Activated CD4-positive, alpha-beta memory T cell treated with anti-CD3 and anti-CD28 coated beads, Interleukin-2, amount 10 ng/mL, durations not matched to agents 7 days and 5 days (primary cell): ENCODE data around the gene PSMB4. TPM values are rescaled to one million over a fixed set of nuclear protein-coding genes. Genes with fewer than 3 reads are reported as not detected.
"Not testable (repeated sequence)": the region's sequence is repeated elsewhere in the genome, so short reads cannot be mapped to it uniquely, and the experiment has no call there.

ENCODE experiments used
- CTCF ChIA-PET: fragments of 350-600 bp; sonication (Branson Sonifier 250); formaldehyde crosslinking; loops from one replicate; lab custom pipeline; 2021; ENCODE audit warnings: antibody characterized with exemption, inconsistent platforms; lab: Charles Lee
- POLR2A ChIA-PET: fragments of 350-600 bp; sonication (Branson Sonifier 250); formaldehyde crosslinking; loops from one replicate; lab custom pipeline; 2021; ENCODE audit warnings: antibody characterized with exemption; lab: Charles Lee
- DNase-seq: peaks from one replicate; pipeline ENCODE4 v3.0.0-alpha.2; 2020
- H3K27ac Mint-ChIP-seq: one replicate; pipeline ENCODE4 v1.8.0; 2021; ENCODE audit warnings: mild to moderate bottlenecking, mixed read lengths
- H3K27me3 Mint-ChIP-seq: one replicate; pipeline ENCODE4 v1.8.0; 2021; ENCODE audit warnings: mixed read lengths
- H3K36me3 Mint-ChIP-seq: one replicate; pipeline ENCODE4 v1.8.0; 2021; ENCODE audit warnings: low read depth, mixed read lengths
- H3K4me1 Mint-ChIP-seq: one replicate; pipeline ENCODE4 v1.8.0; 2021; ENCODE audit warnings: mixed read lengths
- H3K4me3 Mint-ChIP-seq: one replicate; pipeline ENCODE4 v1.8.0; 2021; ENCODE audit warnings: mild to moderate bottlenecking, mixed read lengths
- H3K9me3 Mint-ChIP-seq: one replicate; pipeline ENCODE4 v1.8.0; 2021; ENCODE audit warnings: mixed read lengths
- total RNA-seq, 2 experiments: library from RNA; stranded (reverse); gene quantifications; one replicate each; pipeline ENCODE4 v1.2.3, GENCODE V29; 2021

PSMB4 gene
- total RNA-seq, 2 experiments from 2014 or later: 280 to 282 TPM

DNA sequence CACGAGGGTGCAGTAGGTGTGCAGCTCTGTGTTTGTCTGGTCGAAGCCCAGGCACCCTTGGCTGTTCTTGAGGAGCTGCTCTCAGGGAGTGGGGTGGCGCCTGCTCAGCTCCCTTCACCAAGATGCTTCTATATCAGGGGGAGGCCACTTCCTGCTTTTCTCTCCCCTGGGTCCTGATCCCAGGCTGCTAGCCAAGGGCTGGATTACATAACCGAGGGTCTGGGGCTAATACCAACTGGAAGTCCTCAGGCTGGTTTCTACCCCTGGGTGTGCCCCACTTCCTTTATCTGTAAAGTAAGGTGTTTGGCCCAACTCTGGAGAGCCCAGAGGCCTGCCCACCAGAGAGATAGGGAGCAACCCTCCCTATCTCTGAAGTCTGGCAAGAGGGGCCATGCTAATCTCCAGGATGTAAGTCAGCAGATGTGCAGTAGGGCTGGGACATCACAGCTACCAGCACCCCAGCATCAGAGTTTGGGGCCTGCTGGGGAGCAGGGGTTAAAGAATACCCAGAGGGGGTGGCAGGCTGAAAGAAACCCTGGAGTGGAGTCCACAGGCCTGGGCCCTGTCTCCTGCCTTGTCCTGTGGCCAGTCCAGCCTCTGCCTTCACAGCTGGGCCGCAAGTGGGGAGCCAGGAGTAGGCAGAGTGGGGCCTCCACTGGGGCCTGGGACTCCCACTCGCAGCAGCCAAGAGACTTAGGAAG lies 29.0 kb upstream of the PSMB4 start:
- no peak for DNase-seq
- Mint-ChIP-seq H3K9me3 (no peaks in the 10 kb centered on the region), H3K27ac (no peak overlapping the region), H3K27me3 (no peaks in the 10 kb centered on the region), H3K36me3 (no peaks in the 10 kb centered on the region), H3K4me1 (no peaks in the 10 kb centered on the region), H3K4me3 (no peak overlapping the region)
- POLR2A ChIA-PET: no interaction called here
- CTCF ChIA-PET: no interaction called here

DNA sequence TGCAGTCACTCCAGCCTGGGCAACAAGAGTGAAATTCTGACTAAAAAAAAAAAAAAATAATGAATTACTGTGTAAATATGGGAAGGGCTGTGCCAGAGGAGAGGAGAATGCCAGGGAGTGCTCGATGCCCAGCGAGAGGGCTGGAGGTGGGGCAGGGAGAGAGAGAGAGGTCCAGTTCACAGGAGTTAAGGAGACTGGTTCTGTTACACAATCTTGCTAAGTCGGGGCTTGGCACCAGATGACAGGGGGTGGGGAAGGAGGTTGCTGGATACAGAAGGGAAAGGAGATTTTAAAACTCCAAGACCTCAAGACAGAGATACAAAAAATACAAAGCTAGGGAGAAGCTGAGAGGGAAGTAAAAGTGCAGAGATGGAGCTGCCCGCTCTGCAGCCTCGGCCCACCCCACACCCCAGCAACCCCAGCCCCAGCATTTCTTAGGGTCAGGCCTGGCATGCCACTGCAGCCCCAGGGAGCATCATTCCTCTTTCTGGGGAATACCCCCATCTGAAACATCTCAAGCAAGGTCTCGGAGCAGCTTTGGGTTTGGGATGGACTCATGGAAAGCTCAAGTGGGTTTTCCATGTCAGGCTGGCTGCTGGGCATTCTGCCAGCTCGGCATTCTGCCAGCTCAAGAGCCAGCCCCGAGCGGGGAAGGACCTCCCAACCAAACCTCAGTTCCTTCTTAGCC lies 27.9 kb upstream of the PSMB4 start:
- no peak for DNase-seq
- POLR2A ChIA-PET: interaction anchor here (1.0 kb wide), 1 partner anchor 28 kb away, joined by 3 read pairs; the partner anchor contains the start of gene PSMB4
- no peaks in the 10 kb centered on the region for H3K9me3 Mint-ChIP-seq
- H3K36me3 Mint-ChIP-seq: no peaks in the 10 kb centered on the region
- H3K4me3 Mint-ChIP-seq: no peak overlapping the region
- CTCF ChIA-PET: interaction anchor here (0.6 kb wide), 1 partner anchor 20 kb away, joined by 3 read pairs; no protein-coding TSS in a partner anchor
- H3K4me1 Mint-ChIP-seq: no peaks in the 10 kb centered on the region
- H3K27me3 Mint-ChIP-seq: no peaks in the 10 kb centered on the region
- no peak overlapping the region for H3K27ac Mint-ChIP-seq

DNA sequence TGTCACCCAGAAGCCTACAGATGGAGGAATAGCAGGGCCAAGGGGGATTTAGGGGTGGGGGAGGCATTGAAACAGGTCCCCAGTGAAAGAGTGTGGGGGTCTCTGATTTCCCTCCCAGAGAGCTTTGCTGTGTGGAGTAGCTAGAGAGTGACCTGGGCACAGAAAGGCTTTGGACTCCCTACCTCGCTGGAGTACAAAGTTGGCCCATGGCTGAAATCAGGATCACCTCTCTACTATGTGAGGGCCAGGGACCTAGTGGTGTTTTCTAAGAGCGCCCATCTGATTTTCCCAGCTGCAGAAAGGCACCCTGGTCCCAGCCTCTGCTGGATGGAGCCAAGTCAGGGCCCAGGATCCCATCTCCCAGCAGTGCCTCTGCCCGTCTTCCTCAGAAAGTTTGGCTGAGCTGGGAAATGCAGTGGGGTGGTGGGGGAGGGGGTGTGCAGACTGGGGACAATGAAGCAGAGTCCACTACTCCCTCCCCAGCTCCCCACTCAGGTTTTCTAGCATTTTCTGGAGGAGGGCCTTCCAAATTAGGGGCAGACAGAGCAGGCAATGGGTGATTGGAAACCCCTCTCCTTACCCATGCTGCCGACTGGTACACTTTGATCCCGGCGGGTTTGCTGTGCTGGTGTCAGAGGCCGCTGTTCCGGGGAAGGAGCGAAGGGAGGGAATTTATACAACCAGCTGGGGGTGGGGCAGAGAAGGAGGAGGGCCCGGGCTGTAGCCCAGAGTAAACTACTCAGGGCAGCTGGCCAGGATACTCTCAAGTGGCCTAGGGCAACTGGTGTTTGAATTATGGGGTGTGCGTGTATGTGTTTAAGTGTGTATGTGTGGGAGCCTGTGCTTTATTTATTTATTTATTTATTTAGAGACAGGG lies 27.1 kb upstream of the PSMB4 start, which contains the start of gene SELENBP1:
TSS of gene SELENBP1 (minus strand) at position 648 of the 877 bp plus-strand sequence. CDS start at position 584, 64 bp downstream.
- Mint-ChIP-seq H3K36me3 (no peaks in the 10 kb centered on the region), H3K9me3 (no peaks in the 10 kb centered on the region), H3K4me3 (no peak within 1 kb of the TSS), H3K27me3 (peaks cover 3% of the 10 kb centered on the region), H3K27ac (no peak within 1 kb of the TSS), H3K4me1 (no peaks in the 10 kb centered on the region)
- DNase-seq: no peak
- POLR2A ChIA-PET: interaction anchor here (1.0 kb wide), 1 partner anchor 27 kb away, joined by 3 read pairs; the partner anchor contains the start of gene PSMB4
- CTCF ChIA-PET: interaction anchor here (0.6 kb wide), 2 partner anchors 21 to 235 kb away, joined by 3 read pairs; no protein-coding TSS in a partner anchor

DNA sequence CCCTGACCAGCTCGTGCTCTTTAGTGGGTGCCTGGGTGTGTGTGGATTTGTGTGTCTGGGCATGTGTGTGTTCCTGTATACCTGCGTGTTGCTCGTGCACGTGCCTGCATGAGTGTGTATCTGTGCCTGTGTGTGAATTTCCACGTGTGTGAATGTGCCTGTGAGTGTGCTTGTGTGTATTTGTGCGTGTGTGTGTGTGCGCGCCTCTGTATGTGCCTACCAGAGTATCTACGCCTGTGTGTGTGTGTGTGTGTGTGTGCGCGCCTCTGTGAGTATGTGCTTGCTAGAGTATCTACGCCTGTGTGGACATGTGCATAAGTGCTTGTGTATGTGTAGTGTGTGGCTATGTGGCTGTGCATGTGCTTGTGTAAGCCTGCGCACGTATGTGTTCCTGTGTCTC lies 26.2 kb upstream of the PSMB4 start:
- Mint-ChIP-seq H3K27me3 (peaks cover 5% of the 10 kb centered on the region), H3K27ac (no peak overlapping the region), H3K36me3 (no peaks in the 10 kb centered on the region), H3K4me3 (no peak overlapping the region), H3K4me1 (no peaks in the 10 kb centered on the region), H3K9me3 (no peaks in the 10 kb centered on the region)
- CTCF ChIA-PET: interaction anchor here (0.6 kb wide), 1 partner anchor 236 kb away, joined by 3 read pairs; no protein-coding TSS in a partner anchor
- no peak for DNase-seq
- POLR2A ChIA-PET: no interaction called here

DNA sequence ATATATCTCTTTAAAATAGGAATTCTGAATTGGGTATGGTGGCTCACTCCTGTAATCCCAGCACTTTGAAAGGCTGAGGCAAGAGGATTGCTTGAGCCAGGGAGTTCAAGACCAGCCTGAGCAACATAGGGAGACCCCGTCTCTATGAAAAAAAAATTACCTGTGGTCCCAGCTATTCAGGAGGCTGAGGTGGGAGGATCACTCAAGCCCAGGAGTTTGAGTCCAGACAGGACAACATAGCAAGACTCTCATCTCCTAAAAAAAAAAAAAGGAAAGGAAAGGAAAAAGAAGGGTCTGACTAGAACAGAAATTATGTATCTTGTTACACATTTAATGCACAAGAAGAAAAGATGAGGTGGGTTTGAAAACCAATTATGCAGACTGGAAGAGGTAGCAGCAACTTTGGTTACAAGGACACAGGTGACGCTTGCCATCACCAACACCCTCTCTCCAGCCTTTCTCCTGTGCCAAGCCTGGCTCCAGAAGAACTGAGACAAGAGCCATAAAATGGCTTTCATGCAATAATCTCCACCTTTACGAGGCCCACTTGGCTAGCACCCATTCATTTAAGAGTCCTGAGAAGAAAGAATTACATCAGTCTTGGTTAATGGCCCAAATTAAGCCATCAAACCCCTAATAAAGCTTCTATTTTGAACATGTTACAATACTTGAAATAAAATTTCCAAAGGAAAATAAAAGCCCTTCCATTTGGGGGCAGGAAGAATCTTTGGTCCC lies 22.1 kb upstream of the PSMB4 start:
- Mint-ChIP-seq H3K36me3 (no peaks in the 10 kb centered on the region), H3K4me1 (no peaks in the 10 kb centered on the region), H3K27me3 (peaks cover 5% of the 10 kb centered on the region), H3K9me3 (no peaks in the 10 kb centered on the region), H3K4me3 (no peak overlapping the region), H3K27ac (no peak overlapping the region)
- no peak for DNase-seq
- POLR2A ChIA-PET: no interaction called here
- CTCF ChIA-PET: no interaction called here

DNA sequence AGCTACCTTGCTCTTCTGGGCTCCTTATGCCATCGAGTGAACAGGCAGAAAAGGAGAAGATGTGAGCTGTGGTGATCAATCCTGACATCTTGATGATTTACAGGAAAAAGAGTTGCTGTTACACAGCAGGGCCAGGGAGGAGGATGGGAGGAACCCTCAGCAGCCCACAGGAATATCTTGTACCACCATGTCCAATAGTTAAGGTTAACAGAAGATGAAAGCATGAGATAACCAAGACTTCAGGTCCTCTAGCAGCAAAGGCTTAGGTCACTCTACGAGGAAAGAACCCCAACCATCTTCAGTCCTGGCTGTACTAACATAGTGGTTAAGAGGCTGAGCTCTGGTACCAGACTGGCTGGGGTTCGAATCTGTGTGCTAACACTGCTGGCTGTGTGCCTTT lies 14.8 kb upstream of the PSMB4 start:
- Mint-ChIP-seq H3K4me3 (no peak overlapping the region), H3K36me3 (no peaks in the 10 kb centered on the region), H3K27ac (no peak overlapping the region), H3K9me3 (no peaks in the 10 kb centered on the region), H3K27me3 (no peaks in the 10 kb centered on the region), H3K4me1 (no peaks in the 10 kb centered on the region)
- no peak for DNase-seq
- CTCF ChIA-PET: interaction anchor here (0.9 to 1.6 kb wide), 3 partner anchors 11 to 18 kb away, joined by 3 to 5 read pairs (median 3); partner anchors contain the start of gene PSMB4
- POLR2A ChIA-PET: interaction anchor here (1.8 kb wide), 1 partner anchor 14 kb away, joined by 8 read pairs; the partner anchor contains the start of gene PSMB4

DNA sequence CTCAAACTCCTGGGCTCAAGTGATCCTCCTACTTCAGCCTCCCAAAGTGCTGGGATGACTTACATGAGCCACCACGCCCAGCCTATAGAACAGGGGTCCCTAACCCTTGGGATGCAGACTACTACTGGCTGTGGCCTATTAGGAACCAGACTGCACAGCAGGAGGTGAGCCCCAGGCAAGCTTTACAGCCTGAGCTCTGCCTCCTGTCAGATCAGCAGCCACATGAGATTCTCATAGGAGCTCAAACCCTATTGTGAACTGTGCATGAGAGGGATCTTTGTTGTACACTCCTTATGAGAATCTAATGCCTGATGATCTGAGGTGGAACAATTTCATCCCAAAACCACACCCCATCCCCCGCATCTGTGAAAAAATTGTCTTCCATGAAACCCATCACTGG lies 13.4 kb upstream of the PSMB4 start:
- CTCF ChIA-PET: no interaction called here

DNA sequence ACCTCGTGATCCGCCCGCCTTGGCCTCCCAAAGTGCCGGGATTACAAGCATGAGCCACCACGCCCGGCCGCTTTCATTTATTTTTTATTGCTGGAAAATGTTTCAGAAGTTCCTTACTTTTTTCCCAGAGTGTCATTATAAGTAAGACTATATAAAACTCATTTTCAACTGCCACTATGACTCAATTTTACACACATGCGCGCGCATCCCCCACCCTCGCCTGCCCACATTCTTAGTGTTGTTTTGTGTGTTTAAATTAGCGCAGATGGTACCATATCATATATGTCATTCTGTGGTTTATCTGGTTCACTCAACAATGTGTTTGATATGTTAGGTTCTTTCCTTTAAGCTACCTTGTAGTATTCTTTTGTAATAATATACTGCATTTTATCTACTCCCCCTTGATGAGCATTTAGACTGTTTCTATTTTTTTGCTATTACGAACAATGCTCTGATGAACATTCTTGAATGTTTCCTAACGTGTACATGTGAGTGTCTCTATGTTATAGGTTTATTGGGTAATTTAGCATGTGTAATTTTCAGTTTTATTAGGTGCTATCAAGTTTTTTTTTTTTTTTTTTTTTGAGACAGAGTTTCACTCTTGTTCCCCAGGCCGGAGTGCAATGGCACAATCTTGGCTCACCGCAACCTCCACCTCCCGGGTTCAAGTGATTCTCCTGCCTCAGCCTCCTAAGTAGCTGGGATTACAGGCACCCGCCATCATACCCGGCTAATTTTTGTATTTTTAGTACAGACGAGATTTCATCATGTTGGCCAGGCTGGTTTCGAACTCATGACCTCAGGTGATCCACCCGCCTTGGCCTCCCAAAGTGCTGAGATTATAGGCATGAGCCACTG lies 8.9 kb upstream of the PSMB4 start:
- H3K9me3 Mint-ChIP-seq, DNase-seq, H3K36me3 Mint-ChIP-seq, H3K27me3 Mint-ChIP-seq, H3K4me1 Mint-ChIP-seq, H3K27ac Mint-ChIP-seq, POLR2A ChIA-PET, H3K4me3 Mint-ChIP-seq: not testable (repeated sequence)
- CTCF ChIA-PET: interaction anchor here (0.7 kb wide), 1 partner anchor 104 kb away, joined by 3 read pairs; no protein-coding TSS in a partner anchor

More for the DNA sequence above, 13.4 kb upstream of the PSMB4 start:
- H3K4me3 Mint-ChIP-seq: no peak overlapping the region
- POLR2A ChIA-PET: no interaction called here
- no peaks in the 10 kb centered on the region for H3K9me3 Mint-ChIP-seq
- no peak for DNase-seq
- no peaks in the 10 kb centered on the region for H3K36me3 Mint-ChIP-seq
- H3K27me3 Mint-ChIP-seq: no peaks in the 10 kb centered on the region
- H3K27ac Mint-ChIP-seq: no peak overlapping the region
- no peaks in the 10 kb centered on the region for H3K4me1 Mint-ChIP-seq

DNA sequence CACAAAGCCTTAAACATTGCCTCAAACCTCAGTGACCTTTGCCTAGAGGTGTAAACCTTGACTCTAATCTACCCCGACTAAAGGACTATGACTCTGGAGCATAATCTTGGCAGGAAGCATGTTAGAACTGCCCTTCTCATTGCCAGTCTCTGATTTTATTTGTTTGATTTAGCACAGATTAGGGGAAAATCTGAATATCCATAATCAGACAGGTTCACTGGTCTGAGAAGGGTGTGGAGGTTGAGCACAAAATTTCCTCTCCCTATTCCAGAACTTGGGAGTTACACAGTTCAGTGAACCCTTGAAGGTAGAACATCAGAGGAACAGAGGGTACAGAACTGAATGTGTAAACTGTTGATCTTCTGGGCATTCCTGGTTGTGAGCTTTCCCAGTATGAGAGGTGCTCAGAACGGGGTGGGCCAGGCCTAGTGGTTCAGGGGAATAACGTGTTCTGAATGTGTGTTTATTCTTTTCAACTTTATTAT lies 8.3 kb upstream of the PSMB4 start:
- DNase-seq: no peak
- no peak overlapping the region for H3K4me3 Mint-ChIP-seq
- no peaks in the 10 kb centered on the region for H3K4me1 Mint-ChIP-seq
- no peaks in the 10 kb centered on the region for H3K9me3 Mint-ChIP-seq
- ChIA-PET CTCF (interaction anchor here (0.7 kb wide), 1 partner anchor 103 kb away, joined by 3 read pairs; no protein-coding TSS in a partner anchor), POLR2A (no interaction called here)
- H3K27me3 Mint-ChIP-seq: peaks cover 9% of the 10 kb centered on the region
- H3K27ac Mint-ChIP-seq: no peak overlapping the region
- no peaks in the 10 kb centered on the region for H3K36me3 Mint-ChIP-seq

DNA sequence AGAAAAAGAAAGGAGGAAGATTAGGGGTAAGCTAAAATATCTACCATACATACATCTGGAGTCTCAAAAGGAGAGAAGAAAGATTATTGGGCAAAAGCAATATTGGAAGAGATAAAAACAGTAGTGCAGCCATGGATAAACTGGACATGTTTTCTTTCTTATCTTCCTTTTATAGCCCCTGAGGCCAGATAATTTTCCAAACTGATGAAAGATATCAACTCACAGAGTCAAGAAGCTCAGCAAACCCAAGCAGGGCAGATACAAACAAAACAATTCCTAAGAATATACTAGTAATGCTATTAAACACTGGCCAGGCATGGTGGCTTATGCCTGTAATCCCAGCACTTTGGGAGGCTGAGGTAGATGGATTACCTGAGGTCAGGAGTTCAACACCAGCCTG lies 5.8 kb upstream of the PSMB4 start:
- DNase-seq: no peak
- CTCF ChIA-PET: interaction anchor here (0.6 kb wide), 1 partner anchor 775 kb away, joined by 4 read pairs; no protein-coding TSS in a partner anchor

DNA sequence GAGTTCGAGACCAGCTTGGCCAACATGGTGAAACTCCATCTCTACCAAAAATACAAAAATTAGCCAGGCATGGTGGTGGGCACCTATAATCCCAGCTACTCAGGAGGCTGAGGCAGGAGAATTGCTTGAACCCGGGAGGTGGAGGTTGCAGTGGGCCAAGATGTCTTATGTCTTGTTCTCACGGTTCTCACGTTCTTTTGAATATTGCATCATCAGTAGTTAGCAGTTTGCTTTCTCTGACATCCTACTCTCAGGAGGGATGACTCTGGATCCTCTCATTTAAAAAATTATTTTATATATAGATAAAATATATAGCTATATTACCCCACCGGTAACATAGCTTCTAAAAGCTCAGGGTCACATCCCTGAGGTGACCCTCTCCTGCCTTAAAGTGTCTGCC lies 3.1 kb upstream of the PSMB4 start:
- POLR2A ChIA-PET: interaction anchor here (2.1 kb wide), 1 partner anchor 9 kb away, joined by 6 read pairs; no protein-coding TSS in a partner anchor

More for the DNA sequence above, 5.8 kb upstream of the PSMB4 start:
- Mint-ChIP-seq H3K4me1 (peaks cover under 1% of the 10 kb centered on the region), H3K4me3 (no peak overlapping the region), H3K36me3 (no peaks in the 10 kb centered on the region), H3K27ac (no peak overlapping the region), H3K9me3 (no peaks in the 10 kb centered on the region), H3K27me3 (peaks cover 9% of the 10 kb centered on the region)
- POLR2A ChIA-PET: interaction anchor here (1.0 kb wide), 1 partner anchor 93 kb away, joined by 3 read pairs; no protein-coding TSS in a partner anchor

More for the DNA sequence above, 3.1 kb upstream of the PSMB4 start:
- not testable (repeated sequence) for H3K27ac Mint-ChIP-seq, H3K4me3 Mint-ChIP-seq, DNase-seq, H3K9me3 Mint-ChIP-seq, H3K27me3 Mint-ChIP-seq
- Mint-ChIP-seq H3K4me1 (peaks cover 20% of the 10 kb centered on the region), H3K36me3 (peaks cover 17% of the 10 kb centered on the region)
- CTCF ChIA-PET: interaction anchor here (1.0 to 2.0 kb wide), 2 partner anchors 12 to 48 kb away, joined by 3 to 5 read pairs; no protein-coding TSS in a partner anchor
